ENCODE results near the gene PTPN14. TPM values are rescaled to one million over a fixed set of nuclear protein-coding genes. Genes with fewer than 3 reads are reported as not detected.

PTPN14 gene
- total and polyA plus RNA-seq, 11 donors = 8.7 to 52.0 (median 33.5) TPM

DNA sequence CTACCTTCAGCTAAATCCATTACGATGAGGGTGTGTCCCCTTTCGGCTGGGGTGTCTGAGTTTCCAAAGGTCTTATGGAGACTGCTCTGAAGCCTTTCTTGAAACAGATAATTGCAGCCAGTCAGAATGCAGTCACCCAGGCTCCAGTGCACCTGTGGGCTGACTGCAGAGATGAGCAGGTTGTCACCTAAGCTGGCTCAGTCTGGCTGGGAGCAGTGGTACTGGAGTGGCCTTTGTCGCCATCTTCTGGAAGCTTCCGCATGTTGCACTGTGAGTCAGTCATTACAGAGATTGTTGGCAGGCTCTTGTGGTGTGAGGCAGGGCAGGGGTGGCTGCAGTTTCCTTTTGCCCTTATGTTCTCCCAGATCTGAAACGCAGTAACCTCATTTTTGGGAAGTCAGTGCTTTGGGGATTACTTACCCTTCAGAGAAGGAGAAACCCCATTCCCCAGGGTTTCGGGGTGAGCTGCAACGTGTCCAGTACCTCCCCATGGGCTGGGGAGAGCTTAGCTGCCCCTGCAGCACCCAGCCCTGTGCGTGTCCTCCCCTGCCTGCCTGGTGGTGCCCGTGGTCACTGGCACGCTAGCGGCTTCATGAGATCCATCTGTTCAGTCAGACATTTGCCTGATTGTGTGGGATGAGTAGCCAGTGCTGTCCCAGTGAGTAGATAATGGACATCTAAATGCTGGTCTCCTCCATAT, 222.5 kb downstream of the PTPN14 start:
- Histone ChIP-seq H3K27ac (peak overlapping the region in 8 of 12 donors; percentile 36 to 78 (median 65)), H3K27me3 (no peaks in the 10 kb centered on the region), H3K4me3 (no peak overlapping the region), H3K9me3 (no peaks in the 10 kb centered on the region), H3K4me1 (peaks cover 0 to 50% (median 15%) of the 10 kb centered on the region in 12 donors), H3K36me3 (peaks cover 0 to 78% (median 42%) of the 10 kb centered on the region in 9 donors)
- TF ChIP-seq, protein P1, sequence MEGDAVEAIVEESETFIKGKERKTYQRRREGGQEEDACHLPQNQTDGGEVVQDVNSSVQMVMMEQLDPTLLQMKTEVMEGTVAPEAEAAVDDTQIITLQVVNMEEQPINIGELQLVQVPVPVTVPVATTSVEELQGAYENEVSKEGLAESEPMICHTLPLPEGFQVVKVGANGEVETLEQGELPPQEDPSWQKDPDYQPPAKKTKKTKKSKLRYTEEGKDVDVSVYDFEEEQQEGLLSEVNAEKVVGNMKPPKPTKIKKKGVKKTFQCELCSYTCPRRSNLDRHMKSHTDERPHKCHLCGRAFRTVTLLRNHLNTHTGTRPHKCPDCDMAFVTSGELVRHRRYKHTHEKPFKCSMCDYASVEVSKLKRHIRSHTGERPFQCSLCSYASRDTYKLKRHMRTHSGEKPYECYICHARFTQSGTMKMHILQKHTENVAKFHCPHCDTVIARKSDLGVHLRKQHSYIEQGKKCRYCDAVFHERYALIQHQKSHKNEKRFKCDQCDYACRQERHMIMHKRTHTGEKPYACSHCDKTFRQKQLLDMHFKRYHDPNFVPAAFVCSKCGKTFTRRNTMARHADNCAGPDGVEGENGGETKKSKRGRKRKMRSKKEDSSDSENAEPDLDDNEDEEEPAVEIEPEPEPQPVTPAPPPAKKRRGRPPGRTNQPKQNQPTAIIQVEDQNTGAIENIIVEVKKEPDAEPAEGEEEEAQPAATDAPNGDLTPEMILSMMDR (IDR thresholded peaks at IDR 0.05) = peak; percentile 86 to 94 (median 90)
- no peak for TF ChIP-seq POLR2A (IDR thresholded peaks at IDR 0.05)
- DNase-seq = peak; percentile 77 to 83 (median 82)
- peak; percentile 74 to 89 (median 86) for ATAC-seq
- intact Hi-C loops (cut with DNase I) = loop anchor here (1.0 to 5.0 kb wide), 10 partner anchors 47 to 1207 kb away; partner anchors contain the start of gene SMYD2 (in 1 of the 10)
- 25 to 61% (median 56%) methylated on average over 4 to 11 of the region's 11 CpGs for WGBS, 4 donors

DNA sequence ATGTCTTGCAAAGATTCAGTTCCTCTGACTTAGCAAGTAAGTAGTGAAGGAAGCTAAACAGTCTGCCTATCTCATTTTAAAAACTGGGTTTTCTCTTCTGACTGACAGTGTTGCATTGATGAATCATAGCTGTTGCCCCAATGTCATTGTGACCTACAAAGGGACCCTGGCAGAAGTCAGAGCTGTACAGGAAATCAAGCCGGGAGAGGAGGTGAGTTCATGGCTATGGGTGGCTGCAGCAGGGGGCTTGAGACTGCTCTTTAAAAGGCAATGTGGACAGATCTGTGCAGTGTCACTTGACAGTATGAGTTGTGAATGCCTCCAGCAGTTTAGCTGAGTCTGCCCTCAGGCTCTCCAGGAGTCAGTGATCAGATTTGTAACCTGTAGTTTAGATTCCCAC, 223.9 kb downstream of the PTPN14 start:
- Histone ChIP-seq H3K4me3 (no peak overlapping the region), H3K36me3 (peaks cover 0 to 84% (median 44%) of the 10 kb centered on the region in 9 donors), H3K27me3 (no peaks in the 10 kb centered on the region), H3K27ac (peak overlapping the region in 11 of 12 donors; percentile 34 to 78 (median 61)), H3K4me1 (peaks cover 0 to 41% (median 12%) of the 10 kb centered on the region in 12 donors), H3K9me3 (no peaks in the 10 kb centered on the region)
- WGBS, 4 donors = 8 to 19% (median 11%) methylated on average over 1 of the region's 1 CpG
- TF ChIP-seq, protein P1 (IDR thresholded peaks at IDR 0.05) = no peak
- no peak for TF ChIP-seq POLR2A (IDR thresholded peaks at IDR 0.05)
- intact Hi-C loops (cut with DNase I) = loop anchor here in 7 of 10 donors (5.0 kb wide), 5 partner anchors 45 to 1205 kb away; partner anchors contain the start of gene SMYD2 (in 1 of the 7)
- peak; percentile 47 to 73 (median 54) for ATAC-seq
- peak in 1 of 5 donors; percentile 41 for DNase-seq

DNA sequence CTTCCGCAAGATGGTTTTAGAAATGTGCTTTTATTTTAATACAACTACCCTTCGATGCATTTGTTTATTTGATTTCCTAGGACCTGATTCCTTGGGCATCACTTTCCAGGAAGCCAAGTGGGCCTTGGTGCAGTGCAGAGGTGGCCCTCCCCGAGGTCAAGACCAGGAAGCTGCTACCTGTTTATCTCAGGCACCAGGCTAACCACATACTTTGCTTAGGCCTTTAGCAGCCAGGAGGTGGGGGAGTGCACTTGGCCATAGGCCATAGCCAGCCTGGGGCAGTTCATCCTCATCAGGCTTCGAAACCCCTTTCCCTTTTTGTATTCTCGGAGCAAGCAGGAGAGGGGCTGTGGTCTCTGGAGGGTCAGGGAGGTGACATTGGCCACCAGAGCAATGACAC, 225.0 kb downstream of the PTPN14 start:
- intact Hi-C loops (cut with DNase I) = loop anchor here in 7 of 10 donors (5.0 kb wide), 5 partner anchors 44 to 1204 kb away; partner anchors contain the start of gene SMYD2 (in 1 of the 7)
- WGBS, 4 donors = 55 to 73% (median 70%) methylated on average over 5 of the region's 5 CpGs

More for the DNA sequence above, 225.0 kb downstream of the PTPN14 start:
- H3K9me3 ChIP-seq = no peaks in the 10 kb centered on the region
- no peak for DNase-seq
- peak overlapping the region in 9 of 12 donors; percentile 36 to 78 (median 66) for H3K27ac ChIP-seq
- no peak for ATAC-seq
- H3K4me1 ChIP-seq = peaks cover 0 to 33% (median 10%) of the 10 kb centered on the region in 12 donors
- TF ChIP-seq POLR2A (IDR thresholded peaks at IDR 0.05) = no peak
- TF ChIP-seq, protein P1 (IDR thresholded peaks at IDR 0.05) = no peak
- no peak overlapping the region for H3K4me3 ChIP-seq
- no peaks in the 10 kb centered on the region for H3K27me3 ChIP-seq
- H3K36me3 ChIP-seq = peaks cover 0 to 84% (median 44%) of the 10 kb centered on the region in 9 donors
